HCT116 (cell line): Measurements from ENCODE around the gene TOLLIP. TPM values are rescaled to one million over a fixed set of nuclear protein-coding genes. Genes with fewer than 3 reads are reported as not detected.
A peak's percentile ranks its signal among the peaks of the same experiment; 100 is the strongest.

Experiments used
- ATAC-seq: fragments of 200-7000 bp; cut with Tn5 transposase; 2 replicates; pipeline ENCODE4 v1.9.1; 2020; ENCODE audit warnings: mild to moderate bottlenecking, moderate library complexity
- BruUV-seq: library from RNA; stranded (reverse); fragments of 400-500 nt; replicated peaks from 2 replicates; lab custom pipeline; 2021; lab: Mats Ljungman, UMichigan
- CTCF ChIA-PET: fragments of 300-600 bp; sonication (Branson Sonifier 250); formaldehyde crosslinking; loops from one replicate; lab custom pipeline; 2021; ENCODE audit warnings: antibody characterized with exemption; lab: Charles Lee
- POLR2A ChIA-PET: fragments of 300-600, 350-600 bp; sonication (Branson Sonifier 250); formaldehyde crosslinking; loops from one replicate; lab custom pipeline; 2021; ENCODE audit warnings: antibody characterized with exemption; lab: Charles Lee
- RAD21 ChIA-PET, 2 experiments: fragments of 300-600 bp; sonication (Branson Sonifier 250); formaldehyde crosslinking; loops; one replicate each; lab custom pipeline; 2023; ENCODE audit warnings: low total read pairs in 2 of 2; ENCODE audit not compliant: uncharacterized antibody in 2 of 2, unreplicated experiment in 2 of 2, low non-redundant PET in 1 of 2; lab: Charles Lee
- DNase-seq: peaks from one replicate; pipeline ENCODE4 v3.0.0-alpha.2; 2010; ENCODE audit warnings: low read depth, low spot score
- H2AFZ ChIP-seq: fragments of 200-600 bp; shearing (Covaris generic), sonication (generic); 2 replicates; pipeline ENCODE4 v1.6.1; 2017; ENCODE audit warnings: low read depth, mixed run types, mixed read lengths, antibody characterized with exemption, low read length; ENCODE audit not compliant: poor library complexity, severe bottlenecking
- H3K27ac ChIP-seq: 2 replicates; pipeline ENCODE4 v1.5.1; 2012; ENCODE audit warnings: low read depth, low read length
- H3K27me3 ChIP-seq: fragments of 200-600 bp; sonication (generic); 2 replicates; pipeline ENCODE4 v1.6.1; 2016; ENCODE audit warnings: mixed run types, low read length, mixed read lengths; ENCODE audit not compliant: insufficient read depth
- H3K36me3 ChIP-seq, 2 experiments: fragments of 200-500 bp in 1 of 2; fragments of 200-600 bp in 1 of 2; sonication (Bioruptor generic) in 1 of 2; sonication (generic) in 1 of 2; 2 replicates each; pipeline versions ENCODE4 v1.5.1 to v1.6.1; 2014 to 2016; ENCODE audit warnings: low read length in 2 of 2, inconsistent platforms in 1 of 2, mixed read lengths in 1 of 2, mixed run types in 1 of 2; ENCODE audit not compliant: insufficient read depth in 2 of 2, control insufficient read depth in 1 of 2
- H3K4me1 ChIP-seq, 2 experiments: fragments of 200-600 bp in 1 of 2; sonication (generic) in 1 of 2; 2 replicates each; pipeline versions ENCODE4 v1.5.1 to v1.6.1; 2012 to 2017; ENCODE audit warnings: low read length in 2 of 2, inconsistent platforms in 1 of 2, mild to moderate bottlenecking in 1 of 2, mixed read lengths in 1 of 2, mixed run types in 1 of 2, moderate library complexity in 1 of 2; ENCODE audit not compliant: insufficient read depth in 2 of 2, control insufficient read depth in 1 of 2
- H3K4me2 ChIP-seq: fragments of 200-600 bp; sonication (generic); 2 replicates; pipeline ENCODE4 v1.6.1; 2017; ENCODE audit warnings: mixed run types, low read length, mixed read lengths
- H3K4me3 ChIP-seq, 2 experiments: fragments of 200-600 bp in 1 of 2; sonication (generic) in 1 of 2; replicated peaks in 1 of 2; 2 replicates each; pipeline ENCODE4 v1.5.1; 2011 to 2016; ENCODE audit warnings: low read length in 2 of 2, control low read depth in 1 of 2, low read depth in 1 of 2, mild to moderate bottlenecking in 1 of 2, mixed read lengths in 1 of 2, mixed run types in 1 of 2
- H3K79me2 ChIP-seq: fragments of 200-600 bp; sonication (generic); 2 replicates; pipeline ENCODE4 v1.6.1; 2017; ENCODE audit warnings: mild to moderate bottlenecking, mixed run types, low read length, moderate library complexity, mixed read lengths; ENCODE audit not compliant: insufficient read depth
- H3K9ac ChIP-seq: fragments of 200-600 bp; sonication (generic); 2 replicates; pipeline ENCODE4 v1.6.1; 2016; ENCODE audit warnings: low read length, mixed read lengths
- H3K9me2 ChIP-seq: fragments of 200-600 bp; sonication (generic), shearing (Covaris generic); 2 replicates; pipeline ENCODE4 v1.6.1; 2017; ENCODE audit warnings: mixed run types, mild to moderate bottlenecking, moderate library complexity; ENCODE audit not compliant: insufficient read depth
- H3K9me3 ChIP-seq, 2 experiments: fragments of 200-500 bp in 1 of 2; fragments of 200-600 bp in 1 of 2; sonication (Bioruptor generic) in 1 of 2; sonication (generic) in 1 of 2; 2 replicates each; pipeline ENCODE4 v1.6.1; 2014 to 2017; ENCODE audit warnings: low read length in 2 of 2, mixed read lengths in 2 of 2, inconsistent platforms in 1 of 2, low read depth in 1 of 2, mild to moderate bottlenecking in 1 of 2, mixed run types in 1 of 2, moderate library complexity in 1 of 2; ENCODE audit not compliant: control insufficient read depth in 1 of 2, insufficient read depth in 1 of 2
- H4K20me1 ChIP-seq: fragments of 200-600 bp; sonication (generic), shearing (Covaris generic); 2 replicates; pipeline ENCODE4 v1.6.1; 2017; ENCODE audit warnings: mixed run types, mild to moderate bottlenecking, moderate library complexity; ENCODE audit not compliant: insufficient read depth
- CEBPB ChIP-seq: IDR thresholded peaks from 2 replicates; pipeline ENCODE4 v1.6.1; 2012; ENCODE audit warnings: low read depth
- EZH2 ChIP-seq: fragments of 200-600 bp; sonication (generic); IDR thresholded peaks from 2 replicates; pipeline ENCODE4 v1.6.1; 2017; ENCODE audit warnings: antibody characterized with exemption, mixed run types
- EZH2phosphoT487 ChIP-seq: fragments of 200-600 bp; IDR thresholded peaks from 2 replicates; pipeline ENCODE4 v1.6.1; 2018; ENCODE audit warnings: antibody characterized with exemption, borderline replicate concordance
- FOSL1 ChIP-seq: IDR thresholded peaks from 2 replicates; pipeline ENCODE4 v1.6.1; 2012; ENCODE audit warnings: low read depth
- JUND ChIP-seq: IDR thresholded peaks from 2 replicates; pipeline ENCODE4 v1.6.1; 2012
- POLR2A ChIP-seq: IDR thresholded peaks from 2 replicates; pipeline ENCODE4 v1.7.0; 2011; ENCODE audit warnings: borderline replicate concordance; ENCODE audit not compliant: insufficient read depth, insufficient read length; ENCODE audit errors: extremely low read depth
- POLR2AphosphoS5 ChIP-seq: IDR thresholded peaks from 2 replicates; pipeline ENCODE4 v1.6.1; 2011; ENCODE audit warnings: mild to moderate bottlenecking, low read depth, low read length, moderate library complexity
- RAD21 ChIP-seq: IDR thresholded peaks from 2 replicates; pipeline ENCODE4 v1.6.1; 2012; ENCODE audit warnings: low read depth, mild to moderate bottlenecking
- SIN3A ChIP-seq: IDR thresholded peaks from 2 replicates; pipeline ENCODE4 v1.6.1; 2012; ENCODE audit warnings: low read depth
- TCF7L2 ChIP-seq: IDR thresholded peaks from 2 replicates; pipeline ENCODE4 v1.7.0; 2011; ENCODE audit warnings: borderline replicate concordance, inconsistent platforms; ENCODE audit not compliant: insufficient read depth, insufficient read length; ENCODE audit errors: extremely low read depth
- YY1 ChIP-seq: IDR thresholded peaks from 2 replicates; pipeline ENCODE4 v1.6.1; 2011; ENCODE audit warnings: low read length, low read depth, moderate library complexity, mild to moderate bottlenecking; ENCODE audit not compliant: insufficient replicate concordance; ENCODE audit errors: extremely low read depth
- ZFX ChIP-seq: fragments of 450-650 bp; IDR thresholded peaks from 2 replicates; pipeline ENCODE4 v1.6.1; 2017
- ZNF274 ChIP-seq: fragments of 200-500 bp; sonication (Bioruptor generic); IDR thresholded peaks from 2 replicates; pipeline ENCODE4 v1.6.1; 2014; ENCODE audit warnings: mild to moderate bottlenecking, low read depth, low read length, inconsistent platforms
- intact Hi-C: fragments of 100-400 bp; cut with micrococcal nuclease; formaldehyde crosslinking; loops from 2 replicates; pipeline ENCODE4 v1.10.0; 2022
- total RNA-seq: library from RNA; stranded (reverse); gene quantifications from one replicate; pipeline ENCODE4 v1.2.1, GENCODE V29; 2021; ENCODE audit not compliant: unreplicated experiment
- TF ChIP-seq, protein P1 (sequence below): IDR thresholded peaks from 2 replicates; pipeline ENCODE4 v1.6.1; 2012
- TF ChIP-seq, protein P2 (sequence below): IDR thresholded peaks from 2 replicates; pipeline ENCODE4 v1.6.1; 2011; ENCODE audit warnings: mild to moderate bottlenecking, low read length, moderate library complexity; ENCODE audit not compliant: insufficient replicate concordance; ENCODE audit errors: extremely low read depth
- TF ChIP-seq, protein P3 (sequence below): IDR thresholded peaks from 2 replicates; pipeline ENCODE4 v1.6.1; 2012
- TF ChIP-seq, protein P4 (sequence below): IDR thresholded peaks from 2 replicates; pipeline ENCODE4 v1.6.1; 2012; ENCODE audit warnings: low read depth
- TF ChIP-seq, protein P5 (sequence below), 3 experiments: fragments of 200-600 bp in 1 of 3; sonication (generic) in 1 of 3; IDR thresholded peaks in 2 of 3; conservative IDR thresholded peaks in 1 of 3; 2 replicates each; pipeline ENCODE4 v1.5.1; 2012 to 2017; ENCODE audit warnings: low read depth in 2 of 3, low read length in 2 of 3, antibody characterized with exemption in 1 of 3, borderline replicate concordance in 1 of 3, control low read depth in 1 of 3, mild to moderate bottlenecking in 1 of 3, mixed read lengths in 1 of 3, mixed run types in 1 of 3, moderate library complexity in 1 of 3; ENCODE audit not compliant: insufficient read depth in 1 of 3

The TOLLIP gene
- total RNA-seq, 1 experiment from 2014 or later = 28.5 TPM

DNA sequence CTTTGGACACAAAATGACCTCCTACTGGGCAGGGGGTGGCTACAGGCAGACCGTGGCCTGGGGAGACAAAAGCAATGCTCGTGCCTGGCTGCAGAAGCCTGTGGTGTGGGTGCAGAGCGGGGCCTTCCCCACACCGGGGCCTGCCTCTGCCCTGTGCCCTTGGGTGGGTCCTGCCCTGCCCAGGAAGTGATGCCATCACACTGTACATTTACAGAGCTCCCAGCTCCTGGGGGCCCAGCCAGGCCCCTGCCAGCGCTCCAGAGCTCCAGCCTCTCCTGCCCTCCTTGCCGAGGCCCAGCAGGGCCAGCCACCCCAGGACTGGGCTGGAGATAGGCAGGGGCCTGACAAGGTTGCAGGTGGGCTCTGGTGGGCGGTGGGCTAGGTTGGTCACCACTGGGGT lies 46.4 kb downstream of the TOLLIP start:
- peak overlapping the region; percentile 48; the same call in 1 of the 2 replicates for H3K27ac ChIP-seq
- H3K4me3 ChIP-seq = peak overlapping the region; percentile 52 to 65
- ChIA-PET POLR2A (interaction anchor here (0.9 to 1.0 kb wide), 3 partner anchors 59 to 120 kb away, joined by 3 read pairs; no protein-coding TSS in a partner anchor), CTCF (interaction anchor here (1.2 kb wide), 1 partner anchor 10 kb away, joined by 3 read pairs; no protein-coding TSS in a partner anchor), RAD21 (no interaction called here)
- H3K27me3 ChIP-seq = no peaks in the 10 kb centered on the region
- peak overlapping the region; percentile 94 for H3K4me2 ChIP-seq
- no peaks in the 10 kb centered on the region for H3K36me3 ChIP-seq
- no TSS peak for BruUV-seq
- TF ChIP-seq, protein P1, sequence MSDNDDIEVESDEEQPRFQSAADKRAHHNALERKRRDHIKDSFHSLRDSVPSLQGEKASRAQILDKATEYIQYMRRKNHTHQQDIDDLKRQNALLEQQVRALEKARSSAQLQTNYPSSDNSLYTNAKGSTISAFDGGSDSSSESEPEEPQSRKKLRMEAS = no peak
- no peak for TF ChIP-seq EZH2phosphoT487
- no peak for TF ChIP-seq JUND
- TF ChIP-seq, protein P2, sequence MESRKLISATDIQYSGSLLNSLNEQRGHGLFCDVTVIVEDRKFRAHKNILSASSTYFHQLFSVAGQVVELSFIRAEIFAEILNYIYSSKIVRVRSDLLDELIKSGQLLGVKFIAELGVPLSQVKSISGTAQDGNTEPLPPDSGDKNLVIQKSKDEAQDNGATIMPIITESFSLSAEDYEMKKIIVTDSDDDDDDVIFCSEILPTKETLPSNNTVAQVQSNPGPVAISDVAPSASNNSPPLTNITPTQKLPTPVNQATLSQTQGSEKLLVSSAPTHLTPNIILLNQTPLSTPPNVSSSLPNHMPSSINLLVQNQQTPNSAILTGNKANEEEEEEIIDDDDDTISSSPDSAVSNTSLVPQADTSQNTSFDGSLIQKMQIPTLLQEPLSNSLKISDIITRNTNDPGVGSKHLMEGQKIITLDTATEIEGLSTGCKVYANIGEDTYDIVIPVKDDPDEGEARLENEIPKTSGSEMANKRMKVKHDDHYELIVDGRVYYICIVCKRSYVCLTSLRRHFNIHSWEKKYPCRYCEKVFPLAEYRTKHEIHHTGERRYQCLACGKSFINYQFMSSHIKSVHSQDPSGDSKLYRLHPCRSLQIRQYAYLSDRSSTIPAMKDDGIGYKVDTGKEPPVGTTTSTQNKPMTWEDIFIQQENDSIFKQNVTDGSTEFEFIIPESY = no peak
- no peak for TF ChIP-seq ZFX
- no peak for TF ChIP-seq POLR2AphosphoS5
- TF ChIP-seq, protein P3, sequence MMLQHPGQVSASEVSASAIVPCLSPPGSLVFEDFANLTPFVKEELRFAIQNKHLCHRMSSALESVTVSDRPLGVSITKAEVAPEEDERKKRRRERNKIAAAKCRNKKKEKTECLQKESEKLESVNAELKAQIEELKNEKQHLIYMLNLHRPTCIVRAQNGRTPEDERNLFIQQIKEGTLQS = no peak
- TF ChIP-seq SIN3A = no peak
- no peak for TF ChIP-seq FOSL1
- TF ChIP-seq, protein P4, sequence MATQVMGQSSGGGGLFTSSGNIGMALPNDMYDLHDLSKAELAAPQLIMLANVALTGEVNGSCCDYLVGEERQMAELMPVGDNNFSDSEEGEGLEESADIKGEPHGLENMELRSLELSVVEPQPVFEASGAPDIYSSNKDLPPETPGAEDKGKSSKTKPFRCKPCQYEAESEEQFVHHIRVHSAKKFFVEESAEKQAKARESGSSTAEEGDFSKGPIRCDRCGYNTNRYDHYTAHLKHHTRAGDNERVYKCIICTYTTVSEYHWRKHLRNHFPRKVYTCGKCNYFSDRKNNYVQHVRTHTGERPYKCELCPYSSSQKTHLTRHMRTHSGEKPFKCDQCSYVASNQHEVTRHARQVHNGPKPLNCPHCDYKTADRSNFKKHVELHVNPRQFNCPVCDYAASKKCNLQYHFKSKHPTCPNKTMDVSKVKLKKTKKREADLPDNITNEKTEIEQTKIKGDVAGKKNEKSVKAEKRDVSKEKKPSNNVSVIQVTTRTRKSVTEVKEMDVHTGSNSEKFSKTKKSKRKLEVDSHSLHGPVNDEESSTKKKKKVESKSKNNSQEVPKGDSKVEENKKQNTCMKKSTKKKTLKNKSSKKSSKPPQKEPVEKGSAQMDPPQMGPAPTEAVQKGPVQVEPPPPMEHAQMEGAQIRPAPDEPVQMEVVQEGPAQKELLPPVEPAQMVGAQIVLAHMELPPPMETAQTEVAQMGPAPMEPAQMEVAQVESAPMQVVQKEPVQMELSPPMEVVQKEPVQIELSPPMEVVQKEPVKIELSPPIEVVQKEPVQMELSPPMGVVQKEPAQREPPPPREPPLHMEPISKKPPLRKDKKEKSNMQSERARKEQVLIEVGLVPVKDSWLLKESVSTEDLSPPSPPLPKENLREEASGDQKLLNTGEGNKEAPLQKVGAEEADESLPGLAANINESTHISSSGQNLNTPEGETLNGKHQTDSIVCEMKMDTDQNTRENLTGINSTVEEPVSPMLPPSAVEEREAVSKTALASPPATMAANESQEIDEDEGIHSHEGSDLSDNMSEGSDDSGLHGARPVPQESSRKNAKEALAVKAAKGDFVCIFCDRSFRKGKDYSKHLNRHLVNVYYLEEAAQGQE = no peak
- no peak for TF ChIP-seq ZNF274
- no peak for TF ChIP-seq POLR2A
- no peak for TF ChIP-seq EZH2
- no peak for TF ChIP-seq YY1
- TF ChIP-seq, protein P5, sequence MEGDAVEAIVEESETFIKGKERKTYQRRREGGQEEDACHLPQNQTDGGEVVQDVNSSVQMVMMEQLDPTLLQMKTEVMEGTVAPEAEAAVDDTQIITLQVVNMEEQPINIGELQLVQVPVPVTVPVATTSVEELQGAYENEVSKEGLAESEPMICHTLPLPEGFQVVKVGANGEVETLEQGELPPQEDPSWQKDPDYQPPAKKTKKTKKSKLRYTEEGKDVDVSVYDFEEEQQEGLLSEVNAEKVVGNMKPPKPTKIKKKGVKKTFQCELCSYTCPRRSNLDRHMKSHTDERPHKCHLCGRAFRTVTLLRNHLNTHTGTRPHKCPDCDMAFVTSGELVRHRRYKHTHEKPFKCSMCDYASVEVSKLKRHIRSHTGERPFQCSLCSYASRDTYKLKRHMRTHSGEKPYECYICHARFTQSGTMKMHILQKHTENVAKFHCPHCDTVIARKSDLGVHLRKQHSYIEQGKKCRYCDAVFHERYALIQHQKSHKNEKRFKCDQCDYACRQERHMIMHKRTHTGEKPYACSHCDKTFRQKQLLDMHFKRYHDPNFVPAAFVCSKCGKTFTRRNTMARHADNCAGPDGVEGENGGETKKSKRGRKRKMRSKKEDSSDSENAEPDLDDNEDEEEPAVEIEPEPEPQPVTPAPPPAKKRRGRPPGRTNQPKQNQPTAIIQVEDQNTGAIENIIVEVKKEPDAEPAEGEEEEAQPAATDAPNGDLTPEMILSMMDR (IDR thresholded peaks at IDR 0.05 in 2 of 3, conservative IDR thresholded peaks at IDR 0.05 in 1 of 3; ENCODE audit: borderline replicate concordance in 1 of 3, insufficient read depth in 1 of 3, low read depth in 2 of 3, low read length in 2 of 3) = no peak
- TF ChIP-seq CEBPB = no peak
- no peak for TF ChIP-seq RAD21
- TF ChIP-seq TCF7L2 = no peak
- no peak overlapping the region for H2AFZ ChIP-seq
- H3K79me2 ChIP-seq = no peaks in the 10 kb centered on the region
- ATAC-seq (peak; percentile 27; the same call in 1 of the 2 replicates), DNase-seq (no peak)
- peak overlapping the region; percentile 80; the same call in 1 of the 2 replicates for H3K9ac ChIP-seq
- H3K4me1 ChIP-seq = peaks cover 13 to 32% of the 10 kb centered on the region in 2 experiments; a peak in 3 of 4 replicates
- H3K9me3 ChIP-seq = peaks cover 0 to 3% of the 10 kb centered on the region in 2 experiments; a peak in 1 of 4 replicates
- no peaks in the 10 kb centered on the region for H3K9me2 ChIP-seq
- no peaks in the 10 kb centered on the region for H4K20me1 ChIP-seq
- intact Hi-C loops = loop anchor here (5.0 kb wide), 1 partner anchor 44 kb away; the partner anchor contains the start of gene TOLLIP
